Hepatocyte (in vitro differentiated cells): ENCODE data around the gene ADAMTS3. TPM values are rescaled to one million over a fixed set of nuclear protein-coding genes. Genes with fewer than 3 reads are reported as not detected.

Source experiments
- DNase-seq: peaks from one replicate; pipeline ENCODE4 v3.0.0-alpha.2; 2016; ENCODE audit warnings: low spot score
- H2AFZ ChIP-seq: fragments of 200-600 bp; sonication (generic); 2 replicates; pipeline ENCODE4 v1.6.0; 2016; ENCODE audit warnings: antibody characterized with exemption, mild to moderate bottlenecking
- H3K27ac ChIP-seq: fragments of 200-600 bp; sonication (generic); 2 replicates; pipeline ENCODE4 v1.5.1; 2016; ENCODE audit warnings: mild to moderate bottlenecking
- H3K27me3 ChIP-seq: fragments of 200-600 bp; sonication (generic); 2 replicates; pipeline ENCODE4 v1.6.1; 2016
- H3K36me3 ChIP-seq: fragments of 200-600 bp; sonication (generic); replicated peaks from 2 replicates; pipeline ENCODE4 v1.5.1; 2016; ENCODE audit warnings: low read depth; ENCODE audit not compliant: insufficient read depth
- H3K4me1 ChIP-seq: fragments of 200-600 bp; sonication (generic); 2 replicates; pipeline ENCODE4 v1.5.1; 2016; ENCODE audit warnings: mild to moderate bottlenecking, moderate library complexity; ENCODE audit not compliant: insufficient read depth
- H3K4me2 ChIP-seq: fragments of 200-600 bp; sonication (generic); 2 replicates; pipeline ENCODE4 v1.6.0; 2016
- H3K4me3 ChIP-seq: fragments of 200-600 bp; sonication (generic); 2 replicates; pipeline ENCODE4 v1.5.1; 2016; ENCODE audit warnings: mild to moderate bottlenecking
- H3K79me2 ChIP-seq: fragments of 200-600 bp; sonication (generic); 2 replicates; pipeline ENCODE4 v1.6.0; 2017; ENCODE audit warnings: mild to moderate bottlenecking
- H3K9me2 ChIP-seq: fragments of 200-600 bp; sonication (generic); replicated peaks from 2 replicates; pipeline ENCODE4 v1.6.0; 2017; ENCODE audit warnings: mild to moderate bottlenecking; ENCODE audit not compliant: insufficient read depth
- H3K9me3 ChIP-seq: fragments of 200-600 bp; sonication (generic); 2 replicates; pipeline ENCODE4 v1.5.1; 2016; ENCODE audit warnings: low read depth, mild to moderate bottlenecking
- H4K20me1 ChIP-seq: fragments of 200-600 bp; sonication (generic); 2 replicates; pipeline ENCODE4 v1.6.0; 2016; ENCODE audit warnings: mild to moderate bottlenecking; ENCODE audit not compliant: insufficient read depth, poor library complexity, severe bottlenecking
- CTCF ChIP-seq: fragments of 200-600 bp; sonication (generic); IDR thresholded peaks from 2 replicates; pipeline ENCODE4 v1.5.1; 2016; ENCODE audit warnings: antibody characterized with exemption, mild to moderate bottlenecking; ENCODE audit not compliant: poor library complexity
- EZH2 ChIP-seq: fragments of 200-600 bp; sonication (generic); IDR thresholded peaks from 2 replicates; pipeline ENCODE4 v1.6.1; 2016; ENCODE audit warnings: antibody characterized with exemption, mild to moderate bottlenecking, borderline replicate concordance
- EZH2phosphoT487 ChIP-seq: fragments of 200-600 bp; sonication (generic); IDR thresholded peaks from one replicate; pipeline ENCODE4 v1.6.1; 2018; ENCODE audit warnings: antibody characterized with exemption, mild to moderate bottlenecking, low read depth, moderate library complexity; ENCODE audit not compliant: unreplicated experiment, severe bottlenecking
- WGBS: methylation state at CpG from one replicate; pipeline ENCODE4 v1.1.6; 2016; ENCODE audit warnings: low lambda C conversion rate; ENCODE audit errors: missing lambda C conversion rate; 5-methylcytosine and 5-hydroxymethylcytosine counted together
- polyA plus RNA-seq: library from polyadenylated mRNA; unstranded; fragments of >200 nt; fragmentation: Nextera tagmentation; extraction: Ambion mirVana; gene quantifications from 2 replicates; pipeline ENCODE4 v1.2.1, GENCODE V29; 2016
- total RNA-seq: library from RNA; depleted of rRNA; stranded (reverse); fragments of >200 nt; gene quantifications from 2 replicates; pipeline ENCODE4 v1.2.3, GENCODE V29; 2014

Gene ADAMTS3
- total and polyA plus RNA-seq, 2 experiments from 2014 or later = 0.59 to 5.8 TPM

DNA sequence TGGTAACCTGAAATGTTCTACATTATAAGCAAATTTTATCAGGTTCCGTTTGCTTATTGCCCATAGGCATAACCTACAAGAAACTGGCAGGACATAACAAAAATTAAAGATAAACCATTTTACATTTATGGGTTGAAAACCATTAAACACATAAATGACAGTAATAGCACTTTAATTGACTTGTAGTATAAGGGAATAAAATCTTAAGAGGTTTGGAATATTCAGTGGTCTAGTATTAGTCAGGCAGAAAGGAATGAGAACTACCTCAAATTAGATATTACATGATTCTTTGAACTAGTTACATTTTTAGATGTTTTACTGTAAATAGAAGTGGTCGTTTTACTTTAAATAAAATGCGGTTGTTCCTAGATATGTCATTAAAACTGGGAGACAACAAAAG is 111.9 kb downstream of the ADAMTS3 start:
- Histone ChIP-seq H2AFZ (no peak overlapping the region), H3K36me3 (no peaks in the 10 kb centered on the region), H3K4me3 (no peak overlapping the region), H3K9me2 (no peaks in the 10 kb centered on the region), H3K27ac (no peak overlapping the region), H3K4me2 (no peak overlapping the region), H4K20me1 (no peaks in the 10 kb centered on the region), H3K9me3 (no peaks in the 10 kb centered on the region), H3K79me2 (no peaks in the 10 kb centered on the region), H3K27me3 (no peaks in the 10 kb centered on the region), H3K4me1 (no peaks in the 10 kb centered on the region)
- TF ChIP-seq EZH2 (no peak), EZH2phosphoT487 (no peak), CTCF (no peak)
- 64% methylated on average over 3 of the region's 3 CpGs for WGBS
- no peak for DNase-seq

DNA sequence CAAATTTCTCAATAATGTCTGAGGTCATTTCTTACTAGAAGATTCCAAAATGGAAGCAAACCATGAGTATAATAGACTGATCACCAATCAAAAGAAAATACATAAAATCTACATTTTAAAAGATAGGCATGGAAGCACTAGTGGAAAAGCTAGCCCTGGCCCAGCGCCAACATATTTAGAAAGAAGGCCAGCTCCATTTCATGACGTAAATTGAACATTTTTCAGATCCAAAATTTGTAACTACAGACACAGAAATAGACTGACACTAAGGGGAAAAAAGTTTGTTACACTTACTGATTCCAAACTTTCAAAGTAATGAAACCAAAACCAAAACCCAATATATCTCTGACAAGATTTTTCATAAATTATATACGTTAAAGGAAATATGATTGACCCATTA is 117.7 kb downstream of the ADAMTS3 start:
- WGBS = 84% methylated on average over 3 of the region's 3 CpGs
- no peaks in the 10 kb centered on the region for H3K9me3 ChIP-seq
- no peaks in the 10 kb centered on the region for H3K4me1 ChIP-seq
- H3K27ac ChIP-seq = no peak overlapping the region
- no peaks in the 10 kb centered on the region for H3K9me2 ChIP-seq
- no peak for DNase-seq
- no peaks in the 10 kb centered on the region for H3K36me3 ChIP-seq
- H3K27me3 ChIP-seq = no peaks in the 10 kb centered on the region
- no peak overlapping the region for H3K4me2 ChIP-seq
- no peak for TF ChIP-seq EZH2phosphoT487
- TF ChIP-seq CTCF = no peak
- no peak for TF ChIP-seq EZH2
- H3K79me2 ChIP-seq = no peaks in the 10 kb centered on the region
- H2AFZ ChIP-seq = no peak overlapping the region
- no peak overlapping the region for H3K4me3 ChIP-seq
- H4K20me1 ChIP-seq = no peaks in the 10 kb centered on the region

DNA sequence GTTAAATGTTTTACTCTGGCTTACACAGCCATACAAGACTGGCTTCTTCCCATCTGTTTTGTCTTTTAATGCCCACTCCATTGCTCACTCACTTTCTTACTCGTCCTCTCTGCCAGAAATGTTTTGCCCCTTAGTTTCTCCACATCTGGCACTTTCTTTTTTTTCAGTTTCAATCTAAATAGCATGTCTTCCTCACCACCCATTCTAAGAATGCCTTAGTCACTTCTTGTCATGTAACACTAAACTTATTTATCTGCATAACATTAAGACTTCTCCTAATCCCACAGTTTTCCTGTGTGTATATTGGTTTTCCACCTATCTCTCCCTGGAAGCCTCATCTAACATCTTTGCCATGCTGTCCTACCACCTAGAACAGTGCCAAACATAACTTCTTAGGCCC is 119.3 kb downstream of the ADAMTS3 start:
- WGBS = 77% methylated on average over 1 of the region's 1 CpG
- H3K9me2 ChIP-seq = no peaks in the 10 kb centered on the region
- no peak overlapping the region for H3K27ac ChIP-seq
- no peaks in the 10 kb centered on the region for H3K9me3 ChIP-seq
- H3K4me2 ChIP-seq = no peak overlapping the region
- no peaks in the 10 kb centered on the region for H3K4me1 ChIP-seq
- no peaks in the 10 kb centered on the region for H4K20me1 ChIP-seq
- H3K36me3 ChIP-seq = no peaks in the 10 kb centered on the region
- H2AFZ ChIP-seq = no peak overlapping the region
- no peaks in the 10 kb centered on the region for H3K27me3 ChIP-seq
- no peak for DNase-seq
- TF ChIP-seq EZH2 (no peak), CTCF (no peak), EZH2phosphoT487 (no peak)
- no peak overlapping the region for H3K4me3 ChIP-seq
- no peaks in the 10 kb centered on the region for H3K79me2 ChIP-seq

GRCh38 chr4:72448231-72448630 is 120.8 kb downstream of the ADAMTS3 start:
- no peak for TF ChIP-seq EZH2
- no peak for TF ChIP-seq CTCF
- no peak for TF ChIP-seq EZH2phosphoT487
- Histone ChIP-seq H3K9me3 (no peaks in the 10 kb centered on the region), H4K20me1 (no peaks in the 10 kb centered on the region), H3K4me2 (no peak overlapping the region), H3K36me3 (no peaks in the 10 kb centered on the region), H3K79me2 (no peaks in the 10 kb centered on the region), H3K4me3 (no peak overlapping the region), H3K27ac (no peak overlapping the region), H3K9me2 (no peaks in the 10 kb centered on the region), H3K27me3 (no peaks in the 10 kb centered on the region), H3K4me1 (no peaks in the 10 kb centered on the region), H2AFZ (no peak overlapping the region)
- 92% methylated on average over 4 of the region's 4 CpGs for WGBS
- DNase-seq = no peak
